Neuronal stem cell (in vitro differentiated cells): ENCODE measurements around the gene KRT23.
A peak's percentile ranks its signal among the peaks of the same experiment; 100 is the strongest.

Experiments
- DNase-seq: peaks from one replicate; pipeline ENCODE4 v3.0.0-alpha.2; 2013; ENCODE audit warnings: low spot score
- H2AFZ ChIP-seq: one replicate; pipeline ENCODE4 v1.6.1; 2013; ENCODE audit warnings: mild to moderate bottlenecking, low read length, inconsistent platforms
- H2AK5ac ChIP-seq: 2 replicates; pipeline ENCODE4 v1.6.1; 2013; ENCODE audit warnings: low read depth, mild to moderate bottlenecking, inconsistent platforms, low read length, moderate library complexity, mixed read lengths
- H2BK120ac ChIP-seq: 2 replicates; pipeline ENCODE4 v1.6.1; 2013; ENCODE audit warnings: low read depth, mild to moderate bottlenecking, inconsistent platforms, low read length, moderate library complexity, mixed read lengths
- H2BK12ac ChIP-seq: one replicate; pipeline ENCODE4 v1.6.1; 2013; ENCODE audit warnings: low read length, inconsistent platforms
- H2BK15ac ChIP-seq: 2 replicates; pipeline ENCODE4 v1.6.1; 2013; ENCODE audit warnings: mild to moderate bottlenecking, low read length, inconsistent platforms, mixed read lengths
- H2BK5ac ChIP-seq: one replicate; pipeline ENCODE4 v1.6.1; 2013; ENCODE audit warnings: inconsistent platforms, mild to moderate bottlenecking, low read length, moderate library complexity
- H3K14ac ChIP-seq: one replicate; pipeline ENCODE4 v1.6.1; 2013; ENCODE audit warnings: low read length, inconsistent platforms
- H3K18ac ChIP-seq: 2 replicates; pipeline ENCODE4 v1.6.1; 2013; ENCODE audit warnings: low read length, inconsistent platforms
- H3K23ac ChIP-seq: 2 replicates; pipeline ENCODE4 v1.6.1; 2013; ENCODE audit warnings: low read depth, mild to moderate bottlenecking, mixed read lengths, low read length, inconsistent platforms; ENCODE audit not compliant: poor library complexity
- H3K27ac ChIP-seq: replicated peaks from 3 replicates; pipeline ENCODE4 v1.5.1; 2013; ENCODE audit warnings: low read length, inconsistent platforms
- H3K27me3 ChIP-seq, 3 experiments: 2 replicates each; pipeline ENCODE4 v1.6.1; 2013; ENCODE audit warnings: low read length in 3 of 3, mild to moderate bottlenecking in 2 of 3, inconsistent platforms in 1 of 3, low read depth in 1 of 3, mixed read lengths in 1 of 3, moderate library complexity in 1 of 3; ENCODE audit not compliant: control insufficient read depth in 3 of 3, insufficient read depth in 3 of 3
- H3K36me3 ChIP-seq, 2 donors: replicated peaks in 1 of 2; 2 replicates each; pipeline ENCODE4 v1.6.1; 2013; ENCODE audit warnings: low read length in 2 of 2; ENCODE audit not compliant: control insufficient read depth in 2 of 2, insufficient read depth in 2 of 2
- H3K4ac ChIP-seq: 2 replicates; pipeline ENCODE4 v1.6.1; 2013; ENCODE audit warnings: inconsistent platforms, mild to moderate bottlenecking, low read length, moderate library complexity
- H3K4me1 ChIP-seq, 2 donors: 1 replicate in 1 of 2; 2 replicates in 1 of 2; pipeline ENCODE4 v1.6.1; 2013; ENCODE audit warnings: low read length in 2 of 2, low read depth in 1 of 2; ENCODE audit not compliant: control insufficient read depth in 2 of 2, insufficient read depth in 1 of 2
- H3K4me2 ChIP-seq: one replicate; pipeline ENCODE4 v1.6.1; 2013; ENCODE audit warnings: mild to moderate bottlenecking, low read length, inconsistent platforms; ENCODE audit not compliant: insufficient read depth, poor library complexity, severe bottlenecking
- H3K4me3 ChIP-seq, 2 donors: 2 replicates each; pipeline ENCODE4 v1.5.1; 2013; ENCODE audit warnings: low read length in 2 of 2, mild to moderate bottlenecking in 2 of 2, inconsistent platforms in 1 of 2, moderate library complexity in 1 of 2
- H3K79me1 ChIP-seq: one replicate; pipeline ENCODE4 v1.6.1; 2013; ENCODE audit warnings: low read depth, mild to moderate bottlenecking, inconsistent platforms, low read length, moderate library complexity
- H3K9ac ChIP-seq: one replicate; pipeline ENCODE4 v1.6.1; 2013; ENCODE audit warnings: mild to moderate bottlenecking, low read depth, low read length, inconsistent platforms; ENCODE audit not compliant: poor library complexity
- H3K9me3 ChIP-seq, 2 donors: replicated peaks in 1 of 2; 2 replicates each; pipeline versions ENCODE3 to v1.6.1; 2013; ENCODE audit warnings: low read length in 2 of 2, mild to moderate bottlenecking in 2 of 2, inconsistent platforms in 1 of 2, low read depth in 1 of 2, mixed read lengths in 1 of 2, moderate library complexity in 1 of 2; ENCODE audit not compliant: control insufficient read depth in 2 of 2, insufficient read depth in 1 of 2
- H4K8ac ChIP-seq: one replicate; pipeline ENCODE4 v1.6.1; 2013; ENCODE audit warnings: low read depth, mild to moderate bottlenecking, inconsistent platforms, low read length, moderate library complexity
- H4K91ac ChIP-seq: one replicate; pipeline ENCODE4 v1.6.1; 2013; ENCODE audit warnings: low read length, low read depth, mild to moderate bottlenecking, inconsistent platforms; ENCODE audit not compliant: poor library complexity
- WGBS, 2 donors: extraction: QIAGEN DNeasy Blood & Tissue Kit; methylation state at CpG; one replicate each; pipeline ENCODE4 v1.1.7; 2013; ENCODE audit warnings: missing lambda C conversion rate in 2 of 2, mixed read lengths in 1 of 2; ENCODE audit not compliant: insufficient read length in 2 of 2, insufficient replicate concordance in 1 of 2; ENCODE audit errors: extremely low coverage in 2 of 2; 5-methylcytosine and 5-hydroxymethylcytosine counted together

The KRT23 gene

DNA sequence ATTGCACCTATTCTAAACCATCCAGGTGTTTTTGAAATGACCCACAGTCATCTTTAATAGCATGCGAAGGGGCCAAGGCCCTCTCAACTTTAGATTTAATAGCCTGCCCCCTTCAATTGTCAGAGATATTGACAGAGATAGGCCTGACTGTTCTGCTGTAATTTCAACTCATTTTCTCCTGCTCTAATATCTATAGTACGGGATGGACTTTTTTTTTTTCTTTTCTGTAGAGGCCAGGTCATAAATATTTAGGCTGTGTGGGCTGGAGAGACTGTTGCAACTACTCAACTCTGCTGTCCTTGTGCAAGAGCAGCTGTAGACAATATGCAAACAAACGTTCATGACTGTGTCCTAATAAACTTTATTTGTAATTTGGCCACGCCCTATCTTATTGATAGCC, 27.7 kb downstream of the KRT23 start:
- H3K4me1 ChIP-seq: peaks cover 0 to 7% of the 10 kb centered on the region in 2 donors
- no peak overlapping the region for H4K8ac ChIP-seq
- H3K27ac ChIP-seq: no peak overlapping the region
- no peaks in the 10 kb centered on the region for H3K9me3 ChIP-seq
- no peak overlapping the region for H3K23ac ChIP-seq
- H3K79me1 ChIP-seq: no peaks in the 10 kb centered on the region
- H3K36me3 ChIP-seq: no peaks in the 10 kb centered on the region
- H2BK5ac ChIP-seq: no peak overlapping the region
- H3K14ac ChIP-seq: no peak overlapping the region
- no peak overlapping the region for H4K91ac ChIP-seq
- WGBS, 2 donors: no CpG with 5 or more reads among the region's 4 CpGs
- no peak overlapping the region for H2BK120ac ChIP-seq
- no peak overlapping the region for H2BK15ac ChIP-seq
- H3K18ac ChIP-seq: no peak overlapping the region
- H3K9ac ChIP-seq: no peak overlapping the region
- no peak overlapping the region for H3K4ac ChIP-seq
- H3K4me2 ChIP-seq: no peak overlapping the region
- H2AFZ ChIP-seq: peak overlapping the region; percentile 52
- H3K27me3 ChIP-seq: peaks cover 0 to 21% (median 0%) of the 10 kb centered on the region in 3 experiments
- DNase-seq: no peak
- no peak overlapping the region for H2AK5ac ChIP-seq
- no peak overlapping the region for H3K4me3 ChIP-seq
- H2BK12ac ChIP-seq: no peak overlapping the region

DNA sequence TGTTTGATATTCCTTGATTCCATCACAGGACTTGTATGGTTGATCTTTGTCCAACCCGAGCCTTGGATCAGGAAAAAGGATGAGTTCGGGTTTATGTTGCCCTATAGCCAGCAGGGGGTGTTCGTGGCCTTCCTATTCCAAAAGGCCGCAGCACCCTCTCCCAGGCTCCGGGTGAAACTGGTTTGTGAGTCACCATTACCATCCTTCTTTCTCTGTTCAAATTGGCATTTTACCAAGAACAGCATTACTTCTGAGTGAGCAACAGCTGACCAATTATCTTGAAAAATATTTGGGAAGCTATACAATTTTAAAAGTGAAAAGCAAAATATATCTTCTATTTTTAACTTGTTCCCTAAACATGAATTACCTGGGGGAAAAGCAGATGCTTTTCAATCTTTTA, 28.1 kb downstream of the KRT23 start:
- Histone ChIP-seq H3K4ac (no peak overlapping the region), H3K14ac (no peak overlapping the region), H2AK5ac (no peak overlapping the region), H2BK12ac (no peak overlapping the region), H3K23ac (no peak overlapping the region), H4K8ac (no peak overlapping the region), H2BK15ac (no peak overlapping the region), H3K79me1 (no peaks in the 10 kb centered on the region), H2AFZ (peak overlapping the region; percentile 52), H3K4me3 (no peak overlapping the region), H2BK120ac (no peak overlapping the region), H2BK5ac (no peak overlapping the region), H3K4me2 (no peak overlapping the region), H3K27ac (no peak overlapping the region), H4K91ac (no peak overlapping the region), H3K36me3 (no peaks in the 10 kb centered on the region), H3K18ac (no peak overlapping the region), H3K27me3 (peaks cover 0 to 21% (median 0%) of the 10 kb centered on the region in 3 experiments), H3K4me1 (peaks cover 0 to 7% of the 10 kb centered on the region in 2 donors), H3K9me3 (no peaks in the 10 kb centered on the region), H3K9ac (no peak overlapping the region)
- peak; percentile 74 for DNase-seq
- WGBS, 2 donors: no CpG with 5 or more reads among the region's 5 CpGs

DNA sequence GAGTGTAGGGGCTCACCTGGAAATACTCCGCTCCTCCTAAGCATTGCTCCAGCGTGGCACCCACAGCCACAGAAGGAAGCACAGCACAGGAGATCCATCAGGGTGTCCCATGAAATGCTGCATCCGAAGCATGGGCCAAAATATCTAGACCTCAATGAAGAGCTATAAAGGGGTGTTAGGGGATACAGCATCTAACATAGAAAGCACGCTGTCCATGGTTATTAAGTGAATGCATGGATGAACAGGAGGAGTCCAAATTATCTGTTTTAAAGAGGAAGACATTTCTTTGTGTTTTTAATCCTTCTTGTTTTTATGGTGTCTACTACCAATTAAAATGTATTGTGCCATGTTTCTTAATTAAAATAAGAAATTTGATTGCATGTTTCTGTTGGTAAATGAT, 30.8 kb downstream of the KRT23 start:
- Histone ChIP-seq H3K4me1 (peaks cover 0 to 4% of the 10 kb centered on the region in 2 donors), H2BK5ac (no peak overlapping the region), H3K18ac (no peak overlapping the region), H3K27ac (no peak overlapping the region), H3K14ac (no peak overlapping the region), H3K23ac (no peak overlapping the region), H3K27me3 (peaks cover 0 to 17% (median 0%) of the 10 kb centered on the region in 3 experiments), H2AFZ (no peak overlapping the region), H4K91ac (no peak overlapping the region), H4K8ac (no peak overlapping the region), H2AK5ac (no peak overlapping the region), H3K4ac (no peak overlapping the region), H2BK120ac (no peak overlapping the region), H3K4me2 (no peak overlapping the region), H3K4me3 (no peak overlapping the region), H3K36me3 (no peaks in the 10 kb centered on the region), H3K79me1 (no peaks in the 10 kb centered on the region), H2BK15ac (no peak overlapping the region), H2BK12ac (no peak overlapping the region), H3K9ac (no peak overlapping the region), H3K9me3 (no peaks in the 10 kb centered on the region)
- DNase-seq: no peak
- no CpG with 5 or more reads among the region's 4 CpGs for WGBS, 2 donors

DNA sequence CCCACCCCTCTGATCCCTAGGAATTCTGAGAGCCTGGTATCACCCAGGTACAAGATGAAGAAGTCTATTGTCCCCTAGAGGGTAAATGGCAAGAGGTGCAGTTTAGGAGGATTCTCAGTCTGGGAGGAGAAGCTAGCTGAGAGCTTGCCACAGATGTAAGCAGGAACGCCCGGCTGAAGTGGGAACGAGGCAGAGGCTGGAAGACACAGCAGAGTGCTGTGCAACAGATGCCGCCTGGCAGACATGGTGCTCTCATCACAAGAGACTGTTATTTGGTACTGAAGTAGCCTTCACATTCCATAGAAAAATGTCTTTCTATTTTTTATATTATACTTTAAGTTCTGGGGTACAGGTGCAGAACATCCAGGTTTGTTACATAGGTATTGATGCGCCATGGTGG, 32.1 kb downstream of the KRT23 start:
- Histone ChIP-seq H2AFZ (no peak overlapping the region), H2BK15ac (no peak overlapping the region), H3K4me2 (no peak overlapping the region), H4K91ac (no peak overlapping the region), H3K23ac (no peak overlapping the region), H3K36me3 (no peaks in the 10 kb centered on the region), H3K9ac (no peak overlapping the region), H3K9me3 (no peaks in the 10 kb centered on the region), H2BK5ac (no peak overlapping the region), H3K4ac (no peak overlapping the region), H2AK5ac (no peak overlapping the region), H3K14ac (no peak overlapping the region), H2BK120ac (no peak overlapping the region), H3K4me3 (no peak overlapping the region), H3K4me1 (peaks cover 0 to 4% of the 10 kb centered on the region in 2 donors), H3K27ac (no peak overlapping the region), H3K27me3 (peaks cover 0 to 16% (median 0%) of the 10 kb centered on the region in 3 experiments), H3K79me1 (no peaks in the 10 kb centered on the region), H4K8ac (no peak overlapping the region), H2BK12ac (no peak overlapping the region), H3K18ac (no peak overlapping the region)
- WGBS, 2 donors: no CpG with 5 or more reads among the region's 5 CpGs
- no peak for DNase-seq
